ENCODE measurements around the gene EPB41L4B.

EPB41L4B gene

GRCh38 chr9:109186857-109187520, 133.9 kb downstream of the EPB41L4B start (continued):
- no peak for TF ChIP-seq ZFP69B (tag by site-specific recombination; IDR thresholded peaks at IDR 0.05)
- TF ChIP-seq RBAK (tag by site-specific recombination; IDR thresholded peaks at IDR 0.05): no peak
- TF ChIP-seq ZNF580 (tag by site-specific recombination; IDR thresholded peaks at IDR 0.05): no peak
- TF ChIP-seq PRDM6 (tag by site-specific recombination; IDR thresholded peaks at IDR 0.05): no peak

- no peaks in the 10 kb centered on the region for H3K4me1 ChIP-seq (ENCODE audit: control insufficient read depth, insufficient read depth, low read length)
- H3K4me3 ChIP-seq (ENCODE audit: low read depth, low read length): no peak overlapping the region
- no peaks in the 10 kb centered on the region for H3K9me3 ChIP-seq (ENCODE audit: control insufficient read depth, insufficient read depth, low read depth, low read length)
- H3K36me3 ChIP-seq (ENCODE audit: control insufficient read depth in 2 of 2, insufficient read depth in 1 of 2, low read length in 2 of 2): no peaks in the 10 kb centered on the region
- H3K27ac ChIP-seq (ENCODE audit: extremely low read depth, low read depth, low read length): no peak overlapping the region
- POLR2A ChIA-PET: no interaction called here
- CTCF ChIA-PET: interaction anchor here (0.5 to 2.3 kb wide), 33 partner anchors 8 to 917 kb away, joined by 3 to 25 read pairs (median 3); partner anchors contain the start of gene TMEM245
- TF ChIP-seq, protein P1, sequence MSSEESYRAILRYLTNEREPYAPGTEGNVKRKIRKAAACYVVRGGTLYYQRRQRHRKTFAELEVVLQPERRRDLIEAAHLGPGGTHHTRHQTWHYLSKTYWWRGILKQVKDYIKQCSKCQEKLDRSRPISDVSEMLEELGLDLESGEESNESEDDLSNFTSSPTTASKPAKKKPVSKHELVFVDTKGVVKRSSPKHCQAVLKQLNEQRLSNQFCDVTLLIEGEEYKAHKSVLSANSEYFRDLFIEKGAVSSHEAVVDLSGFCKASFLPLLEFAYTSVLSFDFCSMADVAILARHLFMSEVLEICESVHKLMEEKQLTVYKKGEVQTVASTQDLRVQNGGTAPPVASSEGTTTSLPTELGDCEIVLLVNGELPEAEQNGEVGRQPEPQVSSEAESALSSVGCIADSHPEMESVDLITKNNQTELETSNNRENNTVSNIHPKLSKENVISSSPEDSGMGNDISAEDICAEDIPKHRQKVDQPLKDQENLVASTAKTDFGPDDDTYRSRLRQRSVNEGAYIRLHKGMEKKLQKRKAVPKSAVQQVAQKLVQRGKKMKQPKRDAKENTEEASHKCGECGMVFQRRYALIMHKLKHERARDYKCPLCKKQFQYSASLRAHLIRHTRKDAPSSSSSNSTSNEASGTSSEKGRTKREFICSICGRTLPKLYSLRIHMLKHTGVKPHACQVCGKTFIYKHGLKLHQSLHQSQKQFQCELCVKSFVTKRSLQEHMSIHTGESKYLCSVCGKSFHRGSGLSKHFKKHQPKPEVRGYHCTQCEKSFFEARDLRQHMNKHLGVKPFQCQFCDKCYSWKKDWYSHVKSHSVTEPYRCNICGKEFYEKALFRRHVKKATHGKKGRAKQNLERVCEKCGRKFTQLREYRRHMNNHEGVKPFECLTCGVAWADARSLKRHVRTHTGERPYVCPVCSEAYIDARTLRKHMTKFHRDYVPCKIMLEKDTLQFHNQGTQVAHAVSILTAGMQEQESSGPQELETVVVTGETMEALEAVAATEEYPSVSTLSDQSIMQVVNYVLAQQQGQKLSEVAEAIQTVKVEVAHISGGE (tag by site-specific recombination; conservative IDR thresholded peaks at IDR 0.05; ENCODE audit: low read depth): peak; percentile 50; the same call in 1 of the 2 replicates
- 0 out of 2 replicates have a peak, but pooled peaks have one; percentile 12 for TF ChIP-seq IKZF3 (tag by site-specific recombination; IDR thresholded peaks at IDR 0.05)
- 0 out of 2 replicates have a peak, but pooled peaks have one; percentile 9 for TF ChIP-seq CTCF (tag by site-specific recombination; IDR thresholded peaks at IDR 0.05)
- TF ChIP-seq SP2 (tag by site-specific recombination; IDR thresholded peaks at IDR 0.05): no peak
These were observed 137.7 kb downstream of the EPB41L4B start for GRCh38 chr9:109182940-109183798.

DNA sequence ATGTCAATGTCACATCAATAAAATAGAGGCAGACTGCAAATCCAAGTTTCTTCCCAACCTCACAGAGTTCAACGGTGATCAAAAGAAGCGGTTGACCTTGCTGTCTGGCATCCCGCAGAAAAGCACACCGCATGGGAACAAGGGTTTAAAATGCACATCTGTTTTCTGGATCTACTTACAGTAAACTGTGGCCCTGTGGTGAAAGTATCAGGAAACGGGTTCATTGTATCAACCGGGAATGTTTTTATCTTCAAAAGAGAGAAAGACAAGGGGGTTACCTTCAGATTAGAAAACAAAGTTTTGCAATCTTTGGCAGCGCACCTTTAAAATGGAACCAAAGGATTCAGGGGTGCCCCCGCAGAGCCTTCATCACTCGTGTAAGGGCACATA, 138.3 kb downstream of the EPB41L4B start:
- no peak overlapping the region for H3K4me3 ChIP-seq (ENCODE audit: low read depth, low read length)
- POLR2A ChIA-PET: no interaction called here
- H3K36me3 ChIP-seq (ENCODE audit: control insufficient read depth in 2 of 2, insufficient read depth in 1 of 2, low read length in 2 of 2): no peaks in the 10 kb centered on the region
- no peaks in the 10 kb centered on the region for H3K4me1 ChIP-seq (ENCODE audit: control insufficient read depth, insufficient read depth, low read length)
- no peak overlapping the region for H3K27ac ChIP-seq (ENCODE audit: extremely low read depth, low read depth, low read length)
- CTCF ChIA-PET: interaction anchor here (0.9 to 2.3 kb wide), 16 partner anchors 10 to 342 kb away, joined by 3 to 25 read pairs (median 4); no protein-coding TSS in a partner anchor
- H3K9me3 ChIP-seq (ENCODE audit: control insufficient read depth, insufficient read depth, low read depth, low read length): no peaks in the 10 kb centered on the region
- TF ChIP-seq GLIS1 (tag by site-specific recombination; IDR thresholded peaks at IDR 0.05): no peak
- TF ChIP-seq, protein P2, sequence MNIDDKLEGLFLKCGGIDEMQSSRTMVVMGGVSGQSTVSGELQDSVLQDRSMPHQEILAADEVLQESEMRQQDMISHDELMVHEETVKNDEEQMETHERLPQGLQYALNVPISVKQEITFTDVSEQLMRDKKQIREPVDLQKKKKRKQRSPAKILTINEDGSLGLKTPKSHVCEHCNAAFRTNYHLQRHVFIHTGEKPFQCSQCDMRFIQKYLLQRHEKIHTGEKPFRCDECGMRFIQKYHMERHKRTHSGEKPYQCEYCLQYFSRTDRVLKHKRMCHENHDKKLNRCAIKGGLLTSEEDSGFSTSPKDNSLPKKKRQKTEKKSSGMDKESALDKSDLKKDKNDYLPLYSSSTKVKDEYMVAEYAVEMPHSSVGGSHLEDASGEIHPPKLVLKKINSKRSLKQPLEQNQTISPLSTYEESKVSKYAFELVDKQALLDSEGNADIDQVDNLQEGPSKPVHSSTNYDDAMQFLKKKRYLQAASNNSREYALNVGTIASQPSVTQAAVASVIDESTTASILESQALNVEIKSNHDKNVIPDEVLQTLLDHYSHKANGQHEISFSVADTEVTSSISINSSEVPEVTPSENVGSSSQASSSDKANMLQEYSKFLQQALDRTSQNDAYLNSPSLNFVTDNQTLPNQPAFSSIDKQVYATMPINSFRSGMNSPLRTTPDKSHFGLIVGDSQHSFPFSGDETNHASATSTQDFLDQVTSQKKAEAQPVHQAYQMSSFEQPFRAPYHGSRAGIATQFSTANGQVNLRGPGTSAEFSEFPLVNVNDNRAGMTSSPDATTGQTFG (tag by site-specific recombination; IDR thresholded peaks at IDR 0.05; ENCODE audit: borderline replicate concordance): no peak
- no peak for TF ChIP-seq ZNF184 (tag by site-specific recombination; IDR thresholded peaks at IDR 0.05)
- TF ChIP-seq ZSCAN4 (tag by site-specific recombination; IDR thresholded peaks at IDR 0.05): no peak
- TF ChIP-seq, protein P3, sequence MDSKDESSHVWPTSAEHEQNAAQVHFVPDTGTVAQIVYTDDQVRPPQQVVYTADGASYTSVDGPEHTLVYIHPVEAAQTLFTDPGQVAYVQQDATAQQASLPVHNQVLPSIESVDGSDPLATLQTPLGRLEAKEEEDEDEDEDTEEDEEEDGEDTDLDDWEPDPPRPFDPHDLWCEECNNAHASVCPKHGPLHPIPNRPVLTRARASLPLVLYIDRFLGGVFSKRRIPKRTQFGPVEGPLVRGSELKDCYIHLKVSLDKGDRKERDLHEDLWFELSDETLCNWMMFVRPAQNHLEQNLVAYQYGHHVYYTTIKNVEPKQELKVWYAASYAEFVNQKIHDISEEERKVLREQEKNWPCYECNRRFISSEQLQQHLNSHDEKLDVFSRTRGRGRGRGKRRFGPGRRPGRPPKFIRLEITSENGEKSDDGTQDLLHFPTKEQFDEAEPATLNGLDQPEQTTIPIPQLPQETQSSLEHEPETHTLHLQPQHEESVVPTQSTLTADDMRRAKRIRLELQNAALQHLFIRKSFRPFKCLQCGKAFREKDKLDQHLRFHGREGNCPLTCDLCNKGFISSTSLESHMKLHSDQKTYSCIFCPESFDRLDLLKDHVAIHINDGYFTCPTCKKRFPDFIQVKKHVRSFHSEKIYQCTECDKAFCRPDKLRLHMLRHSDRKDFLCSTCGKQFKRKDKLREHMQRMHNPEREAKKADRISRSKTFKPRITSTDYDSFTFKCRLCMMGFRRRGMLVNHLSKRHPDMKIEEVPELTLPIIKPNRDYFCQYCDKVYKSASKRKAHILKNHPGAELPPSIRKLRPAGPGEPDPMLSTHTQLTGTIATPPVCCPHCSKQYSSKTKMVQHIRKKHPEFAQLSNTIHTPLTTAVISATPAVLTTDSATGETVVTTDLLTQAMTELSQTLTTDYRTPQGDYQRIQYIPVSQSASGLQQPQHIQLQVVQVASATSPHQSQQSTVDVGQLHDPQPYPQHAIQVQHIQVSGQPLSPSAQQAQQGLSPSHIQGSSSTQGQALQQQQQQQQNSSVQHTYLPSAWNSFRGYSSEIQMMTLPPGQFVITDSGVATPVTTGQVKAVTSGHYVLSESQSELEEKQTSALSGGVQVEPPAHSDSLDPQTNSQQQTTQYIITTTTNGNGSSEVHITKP (tag by site-specific recombination; IDR thresholded peaks at IDR 0.05): no peak
- no peak for TF ChIP-seq ZNF473 (tag by site-specific recombination; IDR thresholded peaks at IDR 0.05)

Measured in HEK293 (cell line).